GM18873 (cell line): ENCODE data around the gene KRT8.

Experiments used
- ATAC-seq: cut with Tn5 transposase; IDR thresholded peaks from one replicate; pipeline ENCODE4 v1.9.1; 2021; ENCODE audit warnings: mild to moderate bottlenecking, moderate library complexity, moderate number of reproducible peaks; ENCODE audit not compliant: unreplicated experiment, low FRiP score

KRT8 gene

GRCh38 chr12:52926596-52927234 lies 21.8 kb upstream of the KRT8 start:
- no peak for ATAC-seq

- no peak for ATAC-seq
Observed at GRCh38 chr12:52925717-52926595, 21.1 kb upstream of the KRT8 start.

GRCh38 chr12:52924764-52925716 lies 20.2 kb upstream of the KRT8 start:
- ATAC-seq = no peak

- ATAC-seq = no peak
Observed at GRCh38 chr12:52921488-52922165, 16.8 kb upstream of the KRT8 start.

GRCh38 chr12:52920937-52921336 lies 16.1 kb upstream of the KRT8 start:
- ATAC-seq = no peak

- no peak for ATAC-seq
Observed at GRCh38 chr12:52918784-52919183, 13.9 kb upstream of the KRT8 start.

- no peak for ATAC-seq
Observed at GRCh38 chr12:52918351-52918750, 13.5 kb upstream of the KRT8 start.

GRCh38 chr12:52917800-52918199 lies 12.9 kb upstream of the KRT8 start:
- ATAC-seq = no peak

GRCh38 chr12:52916216-52916615 lies 11.3 kb upstream of the KRT8 start:
- ATAC-seq = no peak

GRCh38 chr12:52915637-52916036 lies 10.8 kb upstream of the KRT8 start:
- ATAC-seq = no peak

GRCh38 chr12:52914576-52915121 lies 9.8 kb upstream of the KRT8 start:
- no peak for ATAC-seq

- ATAC-seq = no peak
Observed at GRCh38 chr12:52913431-52913821, 8.6 kb upstream of the KRT8 start.

- no peak for ATAC-seq
Observed at GRCh38 chr12:52912711-52913430, 8.0 kb upstream of the KRT8 start.

- ATAC-seq = no peak
Observed at GRCh38 chr12:52910248-52910883, 5.5 kb upstream of the KRT8 start.

GRCh38 chr12:52909796-52910195 lies 4.9 kb upstream of the KRT8 start:
- no peak for ATAC-seq

- ATAC-seq = no peak
Observed at GRCh38 chr12:52909331-52909730, 4.5 kb upstream of the KRT8 start.

- ATAC-seq = no peak
Observed at GRCh38 chr12:52907092-52907810, 2.4 kb upstream of the KRT8 start.

GRCh38 chr12:52906191-52906601 lies 1.3 kb upstream of the KRT8 start:
- no peak for ATAC-seq
